Measurements from ENCODE around the gene CDC42BPA.
"Not testable (repeated sequence)": the region's sequence is repeated elsewhere in the genome, so short reads cannot be mapped to it uniquely, and the experiment has no call there.

CDC42BPA gene

GRCh38 chr1:227192163-227192562 is 126.1 kb downstream of the CDC42BPA start:
- no peak for DNase-seq (ENCODE audit: low spot score)

GRCh38 chr1:227191607-227192006 is 126.7 kb downstream of the CDC42BPA start:
- DNase-seq (ENCODE audit: low spot score): no peak

GRCh38 chr1:227190321-227190720 is 128.0 kb downstream of the CDC42BPA start:
- no peak for DNase-seq (ENCODE audit: low spot score)

GRCh38 chr1:227185291-227185690 is 133.0 kb downstream of the CDC42BPA start:
- no peak for DNase-seq (ENCODE audit: low spot score)

GRCh38 chr1:227182012-227182411 is 136.3 kb downstream of the CDC42BPA start:
- no peak for DNase-seq (ENCODE audit: low spot score)

GRCh38 chr1:227175611-227176010 is 142.7 kb downstream of the CDC42BPA start:
- no peak for DNase-seq (ENCODE audit: low spot score)

- DNase-seq (ENCODE audit: low spot score): no peak
Measured at GRCh38 chr1:227174164-227174563, 144.1 kb downstream of the CDC42BPA start.

- DNase-seq (ENCODE audit: low spot score): no peak
Measured at GRCh38 chr1:227170361-227171166, 147.7 kb downstream of the CDC42BPA start.

- no peak for DNase-seq (ENCODE audit: low spot score)
Measured at GRCh38 chr1:227169343-227169742, 148.9 kb downstream of the CDC42BPA start.

GRCh38 chr1:227167276-227168101 is 150.8 kb downstream of the CDC42BPA start:
- no peak for DNase-seq (ENCODE audit: low spot score)

GRCh38 chr1:227166559-227166958 is 151.7 kb downstream of the CDC42BPA start:
- no peak for DNase-seq (ENCODE audit: low spot score)

GRCh38 chr1:227161470-227161869 is 156.8 kb downstream of the CDC42BPA start:
- DNase-seq (ENCODE audit: low spot score): no peak

GRCh38 chr1:227156520-227156919 is 161.8 kb downstream of the CDC42BPA start:
- DNase-seq (ENCODE audit: low spot score): no peak

- no peak for DNase-seq (ENCODE audit: low spot score)
Measured at GRCh38 chr1:227155688-227156087, 162.6 kb downstream of the CDC42BPA start.

GRCh38 chr1:227155004-227155403 is 163.3 kb downstream of the CDC42BPA start:
- no peak for DNase-seq (ENCODE audit: low spot score)

GRCh38 chr1:227152525-227152924 is 165.8 kb downstream of the CDC42BPA start:
- DNase-seq (ENCODE audit: low spot score): no peak

- DNase-seq (ENCODE audit: low spot score): no peak
Measured at GRCh38 chr1:227140376-227140775, 177.9 kb downstream of the CDC42BPA start.

GRCh38 chr1:227136210-227136820 is 182.0 kb downstream of the CDC42BPA start:
- no peak for DNase-seq (ENCODE audit: low spot score)

GRCh38 chr1:227134686-227135314 is 183.5 kb downstream of the CDC42BPA start:
- no peak for DNase-seq (ENCODE audit: low spot score)

- DNase-seq (ENCODE audit: low spot score): not testable (repeated sequence)
Measured at GRCh38 chr1:227132695-227133094, 185.6 kb downstream of the CDC42BPA start.

GRCh38 chr1:227131193-227131592 is 187.1 kb downstream of the CDC42BPA start:
- peak; percentile 25 for DNase-seq (ENCODE audit: low spot score)

- DNase-seq (ENCODE audit: low spot score): no peak
Measured at GRCh38 chr1:227127891-227128290, 190.4 kb downstream of the CDC42BPA start.

Measured in HuH-7.5 (cell line).